B cell (primary cell): Measurements from ENCODE around the gene HS2ST1. TPM values are rescaled to one million over a fixed set of nuclear protein-coding genes. Genes with fewer than 3 reads are reported as not detected.

Experiments
- ATAC-seq: fragments of 200-7000 bp; cut with Tn5 transposase; one replicate; pipeline ENCODE4 v1.10.0; 2021; ENCODE audit warnings: low read depth, mild to moderate bottlenecking, moderate number of reproducible peaks, moderate library complexity
- CTCF ChIA-PET: fragments of 350-600 bp; sonication (Branson Sonifier 250); formaldehyde crosslinking; loops from one replicate; lab custom pipeline; 2021; ENCODE audit warnings: antibody characterized with exemption, inconsistent platforms; lab: Charles Lee
- POLR2A ChIA-PET: fragments of 350-600 bp; sonication (Branson Sonifier 250); formaldehyde crosslinking; loops from one replicate; lab custom pipeline; 2021; ENCODE audit warnings: antibody characterized with exemption; lab: Charles Lee
- DNase-seq: peaks from one replicate; pipeline ENCODE4 v3.0.0; 2013
- H2AFZ ChIP-seq: 2 replicates; pipeline ENCODE4 v1.6.1; 2012; ENCODE audit warnings: mild to moderate bottlenecking, low read depth, low read length; ENCODE audit not compliant: insufficient read depth, poor library complexity, severe bottlenecking
- H3K27ac ChIP-seq, 2 donors: 1 replicate in 1 of 2; 2 replicates in 1 of 2; pipeline ENCODE4 v1.5.1; 2012 to 2013; ENCODE audit warnings: low read length in 2 of 2, mild to moderate bottlenecking in 2 of 2, moderate library complexity in 1 of 2
- H3K27me3 ChIP-seq, 4 experiments: fragments of 200-600 bp in 1 of 4; sonication (generic) in 1 of 4; replicated peaks in 1 of 4; 1 replicate in 2 of 4; 2 replicates in 2 of 4; pipeline versions ENCODE4 v1.6.1 to v1.7.0; 2013 to 2016; ENCODE audit warnings: low read length in 3 of 4, mild to moderate bottlenecking in 2 of 4, mixed read lengths in 1 of 4, moderate library complexity in 1 of 4; ENCODE audit not compliant: insufficient read depth in 4 of 4, control insufficient read depth in 3 of 4; ENCODE audit errors: control extremely low read depth in 1 of 4
- H3K36me3 ChIP-seq, 2 experiments: replicated peaks in 1 of 2; 1 replicate in 1 of 2; 2 replicates in 1 of 2; pipeline versions ENCODE4 v1.6.1 to v1.7.1; 2013; ENCODE audit warnings: low read length in 1 of 2; ENCODE audit not compliant: insufficient read depth in 2 of 2, control insufficient read depth in 1 of 2; ENCODE audit errors: control extremely low read depth in 1 of 2, extremely low read depth in 1 of 2
- H3K4me1 ChIP-seq, 2 donors: fragments of 200-600 bp in 1 of 2; sonication (generic) in 1 of 2; 1 replicate in 1 of 2; 2 replicates in 1 of 2; pipeline versions ENCODE4 v1.5.1 to v1.6.1; 2013 to 2017; ENCODE audit warnings: low read length in 2 of 2; ENCODE audit not compliant: control insufficient read depth in 2 of 2, insufficient read depth in 2 of 2
- H3K4me2 ChIP-seq: replicated peaks from 2 replicates; pipeline ENCODE3; 2012; ENCODE audit warnings: mild to moderate bottlenecking, low read depth, low read length; ENCODE audit not compliant: poor library complexity, severe bottlenecking
- H3K4me3 ChIP-seq, 5 experiments: fragments of 200-600 bp in 1 of 5; sonication (generic) in 1 of 5; 1 replicate in 3 of 5; 2 replicates in 2 of 5; pipeline versions ENCODE4 v1.5.1 to v1.7.0; 2011 to 2016; ENCODE audit warnings: low read length in 4 of 5, mild to moderate bottlenecking in 4 of 5, low read depth in 2 of 5, control low read depth in 1 of 5, moderate library complexity in 1 of 5; ENCODE audit not compliant: insufficient read depth in 1 of 5; ENCODE audit errors: control extremely low read depth in 1 of 5, extremely low read depth in 1 of 5
- H3K79me2 ChIP-seq: fragments of 200-600 bp; sonication (generic); one replicate; pipeline ENCODE4 v1.6.0; 2016; ENCODE audit warnings: low read length; ENCODE audit not compliant: control insufficient read depth, insufficient read depth
- H3K9ac ChIP-seq: fragments of 200-600 bp; sonication (generic); 2 replicates; pipeline ENCODE4 v1.6.1; 2017; ENCODE audit warnings: mild to moderate bottlenecking, low read length, moderate library complexity
- H3K9me3 ChIP-seq, 3 donors: one replicate each; pipeline versions ENCODE4 v1.6.1 to v1.7.1; 2013; ENCODE audit warnings: low read length in 2 of 3; ENCODE audit not compliant: control insufficient read depth in 2 of 3, insufficient read depth in 1 of 3; ENCODE audit errors: control extremely low read depth in 1 of 3
- H4K20me1 ChIP-seq: 2 replicates; pipeline ENCODE4 v1.6.0; 2012; ENCODE audit warnings: mild to moderate bottlenecking, low read length; ENCODE audit not compliant: insufficient read depth, control insufficient read depth, poor library complexity, severe bottlenecking
- H3K27ac Mint-ChIP-seq: one replicate; pipeline ENCODE4 v1.8.0; 2021; ENCODE audit warnings: mixed read lengths
- H3K27me3 Mint-ChIP-seq: one replicate; pipeline ENCODE4 v1.8.0; 2021; ENCODE audit warnings: mixed read lengths
- H3K4me1 Mint-ChIP-seq: one replicate; pipeline ENCODE4 v1.8.0; 2021; ENCODE audit warnings: mixed read lengths
- H3K4me3 Mint-ChIP-seq: one replicate; pipeline ENCODE4 v1.8.0; 2021; ENCODE audit warnings: mixed read lengths
- H3K9me3 Mint-ChIP-seq: one replicate; pipeline ENCODE4 v1.8.0; 2022; ENCODE audit warnings: mixed read lengths; ENCODE audit not compliant: insufficient read depth
- EZH2 ChIP-seq: IDR thresholded peaks from 2 replicates; pipeline ENCODE4 v1.6.1; 2012; ENCODE audit warnings: borderline replicate concordance, low read depth, mild to moderate bottlenecking, moderate library complexity, low read length; ENCODE audit not compliant: insufficient read depth, poor library complexity, severe bottlenecking
- WGBS: methylation state at CpG from one replicate; pipeline ENCODE4 v1.1.5; 2013; ENCODE audit warnings: missing lambda C conversion rate; ENCODE audit not compliant: insufficient coverage; 5-methylcytosine and 5-hydroxymethylcytosine counted together
- intact Hi-C: fragments of 100-400 bp; cut with micrococcal nuclease; formaldehyde crosslinking; loops from one replicate; pipeline ENCODE4 v1.10.0; 2022
- polyA plus RNA-seq: library from polyadenylated mRNA; depleted of rRNA; stranded (reverse); fragments of >200 nt; gene quantifications from 2 replicates; pipeline ENCODE4 v1.2.3, GENCODE V29; 2012
- total RNA-seq, 2 donors: library from RNA; stranded (reverse); fragments of 120-200 nt in 1 of 2; gene quantifications; 1 replicate in 1 of 2; 2 replicates in 1 of 2; pipeline versions ENCODE4 v1.2.3 to v1.2.4, GENCODE V29; 2013 to 2022
- TF ChIP-seq, protein P1 (sequence below): fragments of 200-600 bp; IDR thresholded peaks from one replicate; pipeline ENCODE4 v1.8.0; 2022; ENCODE audit warnings: antibody characterized with exemption, mild to moderate bottlenecking

HS2ST1 gene
- total and polyA plus RNA-seq, 2 donors (not counting 1 experiment from before 2014, with no cell fraction given): 3.0 to 16.9 TPM

DNA sequence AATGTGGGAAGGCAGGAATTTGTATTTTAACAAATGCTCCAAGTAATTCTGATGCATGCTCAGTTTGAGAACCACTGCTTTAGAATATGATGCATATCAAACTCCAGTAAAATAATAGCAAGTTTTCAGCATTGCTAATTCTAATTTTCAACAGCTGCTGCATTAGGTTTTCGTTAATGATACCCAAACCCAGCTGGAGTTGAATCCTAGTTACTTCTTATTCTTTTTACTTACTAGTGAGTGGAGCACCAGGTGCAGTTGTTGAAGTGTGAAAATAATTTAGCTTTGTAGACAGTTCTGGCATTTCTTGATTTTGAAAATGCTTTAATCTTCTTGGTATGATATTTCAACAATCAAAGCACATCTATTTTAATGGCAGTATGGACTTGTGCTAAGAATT, 138.5 kb downstream of the HS2ST1 start:
- H3K27ac Mint-ChIP-seq: no peak overlapping the region
- no peak overlapping the region for H3K4me3 Mint-ChIP-seq
- Histone ChIP-seq H3K4me1 (peaks cover 11 to 36% of the 10 kb centered on the region in 2 donors), H3K36me3 (no peaks in the 10 kb centered on the region), H3K4me3 (no peak overlapping the region), H3K9ac (no peak overlapping the region), H3K27me3 (no peaks in the 10 kb centered on the region), H3K79me2 (peaks cover 43% of the 10 kb centered on the region), H2AFZ (no peak overlapping the region), H3K4me2 (no peak overlapping the region), H4K20me1 (no peaks in the 10 kb centered on the region), H3K27ac (no peak overlapping the region), H3K9me3 (peaks cover 0 to 3% (median 1%) of the 10 kb centered on the region in 3 donors)
- intact Hi-C loops: loop anchor here (10.0 kb wide), 2 partner anchors 348 to 658 kb away; partner anchors contain the start of genes ODF2L and SH3GLB1
- H3K9me3 Mint-ChIP-seq: peaks cover 2% of the 10 kb centered on the region
- H3K27me3 Mint-ChIP-seq: no peaks in the 10 kb centered on the region
- ATAC-seq: no peak
- ChIA-PET POLR2A (no interaction called here), CTCF (interaction anchor here (0.6 to 1.9 kb wide), 2 partner anchors 12 to 65 kb away, joined by 3 to 6 read pairs; no protein-coding TSS in a partner anchor)
- TF ChIP-seq, protein P1, sequence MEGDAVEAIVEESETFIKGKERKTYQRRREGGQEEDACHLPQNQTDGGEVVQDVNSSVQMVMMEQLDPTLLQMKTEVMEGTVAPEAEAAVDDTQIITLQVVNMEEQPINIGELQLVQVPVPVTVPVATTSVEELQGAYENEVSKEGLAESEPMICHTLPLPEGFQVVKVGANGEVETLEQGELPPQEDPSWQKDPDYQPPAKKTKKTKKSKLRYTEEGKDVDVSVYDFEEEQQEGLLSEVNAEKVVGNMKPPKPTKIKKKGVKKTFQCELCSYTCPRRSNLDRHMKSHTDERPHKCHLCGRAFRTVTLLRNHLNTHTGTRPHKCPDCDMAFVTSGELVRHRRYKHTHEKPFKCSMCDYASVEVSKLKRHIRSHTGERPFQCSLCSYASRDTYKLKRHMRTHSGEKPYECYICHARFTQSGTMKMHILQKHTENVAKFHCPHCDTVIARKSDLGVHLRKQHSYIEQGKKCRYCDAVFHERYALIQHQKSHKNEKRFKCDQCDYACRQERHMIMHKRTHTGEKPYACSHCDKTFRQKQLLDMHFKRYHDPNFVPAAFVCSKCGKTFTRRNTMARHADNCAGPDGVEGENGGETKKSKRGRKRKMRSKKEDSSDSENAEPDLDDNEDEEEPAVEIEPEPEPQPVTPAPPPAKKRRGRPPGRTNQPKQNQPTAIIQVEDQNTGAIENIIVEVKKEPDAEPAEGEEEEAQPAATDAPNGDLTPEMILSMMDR: no peak
- TF ChIP-seq EZH2: no peak
- peaks cover 47% of the 10 kb centered on the region for H3K4me1 Mint-ChIP-seq
- no peak for DNase-seq
- WGBS: no CpG with 5 or more reads among the region's 1 CpG

DNA sequence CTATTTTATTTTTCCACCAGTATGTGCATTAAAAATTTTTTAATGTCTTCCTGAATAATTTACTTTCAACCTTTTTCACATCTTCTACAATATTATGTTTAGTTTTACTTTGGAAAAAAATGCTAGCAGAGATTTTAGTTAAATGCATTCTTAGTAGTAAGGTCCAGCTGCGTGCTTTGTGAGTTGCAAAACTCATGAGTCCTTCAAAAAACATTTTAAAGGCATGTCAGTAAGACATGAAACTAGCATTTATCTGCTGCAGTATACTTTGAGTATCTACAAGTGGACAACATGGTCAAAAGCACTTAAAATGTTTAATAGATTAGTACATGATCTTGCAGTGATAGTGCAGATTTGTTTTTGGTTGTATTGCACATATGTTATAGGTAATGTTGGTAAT, 139.0 kb downstream of the HS2ST1 start:
- no peaks in the 10 kb centered on the region for H3K27me3 Mint-ChIP-seq
- no peaks in the 10 kb centered on the region for H3K36me3 ChIP-seq
- CTCF ChIA-PET: interaction anchor here (0.6 to 1.9 kb wide), 2 partner anchors 11 to 65 kb away, joined by 3 to 6 read pairs; no protein-coding TSS in a partner anchor
- no peak overlapping the region for H3K4me2 ChIP-seq
- no peak overlapping the region for H3K4me3 Mint-ChIP-seq
- intact Hi-C loops: loop anchor here (10.0 kb wide), 2 partner anchors 349 to 659 kb away; partner anchors contain the start of genes ODF2L and SH3GLB1
- no peak overlapping the region for H3K27ac Mint-ChIP-seq
- H3K79me2 ChIP-seq: peaks cover 39% of the 10 kb centered on the region
- H3K27me3 ChIP-seq: no peaks in the 10 kb centered on the region
- H3K9me3 Mint-ChIP-seq: no peaks in the 10 kb centered on the region
- no peaks in the 10 kb centered on the region for H4K20me1 ChIP-seq
- ATAC-seq: no peak
- H3K4me1 ChIP-seq: peaks cover 16 to 41% of the 10 kb centered on the region in 2 donors
- WGBS: no CpG with 5 or more reads among the region's 1 CpG
- POLR2A ChIA-PET: no interaction called here
- no peak overlapping the region for H2AFZ ChIP-seq
- H3K4me3 ChIP-seq: no peak overlapping the region
- H3K9ac ChIP-seq: no peak overlapping the region
- no peaks in the 10 kb centered on the region for H3K9me3 ChIP-seq
- no peak for TF ChIP-seq EZH2
- TF ChIP-seq, protein P1: no peak
- H3K4me1 Mint-ChIP-seq: peaks cover 52% of the 10 kb centered on the region
- no peak overlapping the region for H3K27ac ChIP-seq
- DNase-seq: no peak
